PC-9 (cell line): ENCODE measurements around the gene GPR141.

Source experiments
- CTCF ChIP-seq: fragments of 200-600 bp; sonication (generic); conservative IDR thresholded peaks from 2 replicates; pipeline ENCODE4 v1.6.1; 2017; ENCODE audit warnings: mixed run types, antibody characterized with exemption, mild to moderate bottlenecking, moderate library complexity
- EZH2 ChIP-seq: fragments of 200-600 bp; sonication (generic); IDR thresholded peaks from 2 replicates; pipeline ENCODE4 v1.8.0; 2017; ENCODE audit warnings: antibody characterized with exemption, low read depth

- TF ChIP-seq EZH2 (no peak), CTCF (no peak)
Observed at GRCh38 chr7:37670436-37670835, 13.1 kb upstream of the GPR141 start.
